HG03469 (cell line): ENCODE measurements around the gene ZFP30.

Experiments used
- ATAC-seq: cut with Tn5 transposase; IDR thresholded peaks from one replicate; pipeline ENCODE4 v1.9.1; 2021; ENCODE audit warnings: mild to moderate bottlenecking, moderate library complexity, moderate number of reproducible peaks; ENCODE audit not compliant: unreplicated experiment

Gene ZFP30

DNA sequence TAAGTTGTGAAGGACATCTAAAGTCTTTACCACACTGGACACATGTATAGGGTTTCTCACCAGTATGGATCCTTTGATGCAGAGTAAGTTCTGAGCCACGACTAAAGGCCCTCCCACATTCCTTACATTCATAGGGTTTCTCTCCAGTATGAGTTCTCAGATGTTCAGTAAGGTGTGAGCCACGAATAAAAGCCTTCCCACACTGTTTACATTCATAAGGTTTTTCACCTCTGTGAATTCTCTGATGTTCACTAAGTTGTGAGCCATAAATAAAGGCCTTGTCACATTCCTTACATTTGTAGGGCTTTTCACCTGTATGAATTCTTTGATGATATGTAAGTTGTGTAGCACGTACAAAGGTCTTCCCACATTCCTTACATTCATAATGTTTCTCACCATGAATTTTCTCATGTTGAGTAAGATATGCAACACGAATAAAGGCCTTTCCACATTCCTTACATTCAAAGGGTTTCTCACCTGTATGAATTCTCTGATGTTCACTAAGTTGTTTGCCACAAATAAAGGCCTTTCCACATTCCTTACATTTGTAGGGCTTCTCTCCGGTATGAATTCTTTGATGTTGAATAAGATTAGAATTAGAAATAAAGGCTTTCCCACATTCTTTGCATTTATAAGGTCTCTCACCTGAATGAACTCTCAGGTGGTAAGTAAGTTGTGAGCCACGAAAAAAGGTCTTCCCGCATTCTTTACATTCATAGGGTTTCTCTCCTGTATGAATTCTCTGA is 90.5 kb downstream of the ZFP30 start:
- ATAC-seq, result no peak
